DOHH2 (cell line): ENCODE measurements around the gene GSK3A.

Experiments used
- H3F3A ChIP-seq: fragments of 200-600 bp; sonication (generic), shearing (Covaris generic); 2 replicates; pipeline ENCODE4 v1.6.0; 2016; ENCODE audit warnings: antibody characterized with exemption, mild to moderate bottlenecking; ENCODE audit not compliant: control insufficient read depth, insufficient read depth
- H3K27ac ChIP-seq: fragments of 200-600 bp; sonication (generic); 2 replicates; pipeline ENCODE4 v1.5.1; 2014; ENCODE audit warnings: low read depth, mild to moderate bottlenecking, low read length, moderate library complexity
- H3K27me3 ChIP-seq: fragments of 200-600 bp; sonication (generic); 2 replicates; pipeline ENCODE4 v1.6.1; 2014; ENCODE audit warnings: mild to moderate bottlenecking, low read length, mixed read lengths; ENCODE audit not compliant: control insufficient read depth
- H3K36me3 ChIP-seq: fragments of 200-600 bp; sonication (generic); 2 replicates; pipeline ENCODE4 v1.6.1; 2014; ENCODE audit warnings: mild to moderate bottlenecking, low read length, moderate library complexity, mixed read lengths; ENCODE audit not compliant: control insufficient read depth
- H3K4me1 ChIP-seq: fragments of 200-600 bp; sonication (generic); 2 replicates; pipeline ENCODE4 v1.6.1; 2014; ENCODE audit warnings: mild to moderate bottlenecking, low read length, mixed read lengths; ENCODE audit not compliant: control insufficient read depth
- H3K4me2 ChIP-seq: fragments of 200-600 bp; sonication (generic); 2 replicates; pipeline ENCODE4 v1.6.0; 2014; ENCODE audit warnings: mild to moderate bottlenecking, low read length, moderate library complexity
- H3K4me3 ChIP-seq: fragments of 200-600 bp; sonication (generic); 2 replicates; pipeline ENCODE4 v1.5.1; 2014; ENCODE audit warnings: mild to moderate bottlenecking, low read length, mixed read lengths
- H3K79me2 ChIP-seq: fragments of 200-600 bp; sonication (generic); 2 replicates; pipeline ENCODE4 v1.6.1; 2014; ENCODE audit warnings: mild to moderate bottlenecking, low read length, mixed read lengths; ENCODE audit not compliant: control insufficient read depth
- H3K9me2 ChIP-seq: fragments of 200-600 bp; sonication (generic); replicated peaks from 2 replicates; pipeline ENCODE4 v1.6.1; 2014; ENCODE audit warnings: mild to moderate bottlenecking, low read length, mixed read lengths; ENCODE audit not compliant: control insufficient read depth
- H3K9me3 ChIP-seq: fragments of 200-600 bp; sonication (generic); 2 replicates; pipeline ENCODE4 v1.6.1; 2014; ENCODE audit warnings: antibody characterized with exemption, low read length, mixed read lengths; ENCODE audit not compliant: control insufficient read depth, insufficient read depth
- H4K20me1 ChIP-seq: fragments of 200-600 bp; sonication (generic); 2 replicates; pipeline ENCODE4 v1.6.0; 2014; ENCODE audit warnings: low read depth, mild to moderate bottlenecking, antibody characterized with exemption, low read length, moderate library complexity; ENCODE audit not compliant: control insufficient read depth, insufficient read depth
- CTCF ChIP-seq: fragments of 200-600 bp; sonication (generic); IDR thresholded peaks from one replicate; pipeline ENCODE4 v1.5.1; 2014; ENCODE audit warnings: antibody characterized with exemption, mild to moderate bottlenecking, low read depth, low read length; ENCODE audit not compliant: poor library complexity, severe bottlenecking
- EZH2phosphoT487 ChIP-seq: fragments of 200-600 bp; sonication (generic); IDR thresholded peaks from 2 replicates; pipeline ENCODE4 v1.6.1; 2017; ENCODE audit warnings: borderline replicate concordance, mild to moderate bottlenecking, antibody characterized with exemption, low read length, moderate library complexity, mixed read lengths

Gene GSK3A

GRCh38 chr19:42272535-42272897 is 30.1 kb upstream of the GSK3A start:
- H4K20me1 ChIP-seq = no peaks in the 10 kb centered on the region
- H3K27ac ChIP-seq = no peak overlapping the region
- no peaks in the 10 kb centered on the region for H3K9me2 ChIP-seq
- H3K27me3 ChIP-seq = no peaks in the 10 kb centered on the region
- peaks cover 6% of the 10 kb centered on the region; the same call in 1 of the 2 replicates for H3K36me3 ChIP-seq
- peaks cover 3% of the 10 kb centered on the region; the same call in 1 of the 2 replicates for H3F3A ChIP-seq
- no peak overlapping the region for H3K4me2 ChIP-seq
- peaks cover 26% of the 10 kb centered on the region for H3K4me1 ChIP-seq
- H3K79me2 ChIP-seq = peaks cover 19% of the 10 kb centered on the region
- H3K4me3 ChIP-seq = no peak overlapping the region
- no peaks in the 10 kb centered on the region for H3K9me3 ChIP-seq
- no peak for TF ChIP-seq CTCF

- Histone ChIP-seq H3K27me3 (no peaks in the 10 kb centered on the region), H3K36me3 (peaks cover 6% of the 10 kb centered on the region; the same call in 1 of the 2 replicates), H3K4me2 (no peak overlapping the region), H3K9me3 (no peaks in the 10 kb centered on the region), H3K79me2 (peaks cover 19% of the 10 kb centered on the region), H3F3A (peaks cover 3% of the 10 kb centered on the region; the same call in 1 of the 2 replicates), H4K20me1 (no peaks in the 10 kb centered on the region), H3K4me1 (peaks cover 27% of the 10 kb centered on the region), H3K9me2 (no peaks in the 10 kb centered on the region), H3K27ac (no peak overlapping the region), H3K4me3 (no peak overlapping the region)
- TF ChIP-seq CTCF = no peak
- no peak for TF ChIP-seq EZH2phosphoT487
These were observed 29.6 kb upstream of the GSK3A start for GRCh38 chr19:42271861-42272534.

DNA sequence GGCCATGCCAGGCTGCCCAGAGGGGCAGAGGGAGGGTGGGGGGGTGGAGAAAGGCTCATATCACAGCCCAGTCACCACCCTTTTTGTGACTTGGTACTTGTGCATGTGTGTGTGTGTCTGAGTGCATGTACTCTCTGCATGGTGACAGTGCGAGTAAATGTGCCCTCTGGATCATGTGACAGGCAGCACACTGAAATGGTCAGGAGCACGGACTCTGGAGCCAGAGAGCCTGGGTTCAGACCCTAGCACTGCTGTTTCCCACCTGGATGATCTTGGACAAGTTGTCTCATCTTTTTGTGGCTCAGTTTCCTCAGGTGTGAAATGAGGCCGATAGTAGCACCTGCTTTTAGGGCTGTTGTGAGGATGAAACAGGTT is 28.6 kb upstream of the GSK3A start:
- TF ChIP-seq CTCF = no peak
- no peak for TF ChIP-seq EZH2phosphoT487
- Histone ChIP-seq H3K4me2 (peak overlapping the region; percentile 94), H3K4me1 (peaks cover 27% of the 10 kb centered on the region), H3K9me3 (no peaks in the 10 kb centered on the region), H3K9me2 (no peaks in the 10 kb centered on the region), H4K20me1 (no peaks in the 10 kb centered on the region), H3K36me3 (peaks cover 6% of the 10 kb centered on the region; the same call in 1 of the 2 replicates), H3K79me2 (peaks cover 19% of the 10 kb centered on the region), H3K27me3 (no peaks in the 10 kb centered on the region), H3F3A (peaks cover 3% of the 10 kb centered on the region; the same call in 1 of the 2 replicates), H3K4me3 (peak overlapping the region; percentile 94), H3K27ac (no peak overlapping the region)
